Endothelial cell of umbilical vein (primary cell): ENCODE results near the gene SPEM2. TPM values are rescaled to one million over a fixed set of nuclear protein-coding genes. Genes with fewer than 3 reads are reported as not detected.

Experiments
- BruUV-seq: library from RNA; stranded (reverse); fragments of 400-500 nt; replicated peaks from 2 replicates; lab custom pipeline; 2021; lab: Mats Ljungman, UMichigan
- CTCF ChIA-PET: fragments of 300-600, 350-600 bp; sonication (Branson Sonifier 250); formaldehyde crosslinking; loops from one replicate; lab custom pipeline; 2021; ENCODE audit warnings: antibody characterized with exemption, inconsistent platforms; lab: Charles Lee
- POLR2A ChIA-PET: fragments of 300-600, 350-600 bp; sonication (Branson Sonifier 250); formaldehyde crosslinking; loops from one replicate; lab custom pipeline; 2021; ENCODE audit warnings: antibody characterized with exemption, inconsistent platforms; lab: Charles Lee
- DNase-seq: peaks from one replicate; pipeline ENCODE4 v3.0.0-alpha.2; 2011; ENCODE audit warnings: low read depth, low spot score
- FAIRE-seq: peaks from 2 replicates; lab custom pipeline; 2011; peaks lifted over from hg19 to GRCh38; lab: Jason Lieb, UNC
- H2AFZ ChIP-seq: 2 replicates; pipeline ENCODE4 v1.6.0; 2012; ENCODE audit warnings: low read depth, low read length, control low read depth, inconsistent platforms
- H3K27ac ChIP-seq: 2 replicates; pipeline ENCODE4 v1.5.1; 2011; ENCODE audit warnings: low read depth, mild to moderate bottlenecking, control low read depth, low read length, moderate library complexity; ENCODE audit not compliant: insufficient read depth
- H3K27me3 ChIP-seq, 2 experiments: 2 replicates each; pipeline versions ENCODE4 v1.6.0 to v1.6.1; 2011; ENCODE audit warnings: low read length in 2 of 2, mixed read lengths in 1 of 2; ENCODE audit not compliant: control insufficient read depth in 2 of 2, insufficient read depth in 2 of 2
- H3K36me3 ChIP-seq, 2 experiments: 2 replicates in 1 of 2; 3 replicates in 1 of 2; pipeline ENCODE4 v1.5.1; 2011; ENCODE audit warnings: low read length in 2 of 2, mild to moderate bottlenecking in 1 of 2, moderate library complexity in 1 of 2; ENCODE audit not compliant: control insufficient read depth in 2 of 2, insufficient read depth in 2 of 2; ENCODE audit errors: extremely low read depth in 1 of 2
- H3K4me1 ChIP-seq: 3 replicates; pipeline ENCODE4 v1.5.1; 2011; ENCODE audit warnings: mild to moderate bottlenecking, low read length; ENCODE audit not compliant: control insufficient read depth, insufficient read depth; ENCODE audit errors: extremely low read depth
- H3K4me2 ChIP-seq: 2 replicates; pipeline ENCODE4 v1.6.1; 2011; ENCODE audit warnings: low read length, control low read depth, mixed read lengths; ENCODE audit not compliant: insufficient read depth
- H3K4me3 ChIP-seq, 3 experiments: fragments of 200-600 bp in 1 of 3; sonication (generic), shearing (Covaris generic) in 1 of 3; replicated peaks in 1 of 3; 2 replicates each; pipeline ENCODE4 v1.5.1; 2011 to 2016; ENCODE audit warnings: control low read depth in 3 of 3, low read length in 3 of 3, mild to moderate bottlenecking in 2 of 3, inconsistent platforms in 1 of 3, low read depth in 1 of 3, moderate library complexity in 1 of 3; ENCODE audit not compliant: insufficient read depth in 1 of 3
- H3K79me2 ChIP-seq: 2 replicates; pipeline ENCODE4 v1.6.0; 2012; ENCODE audit warnings: low read length, inconsistent platforms; ENCODE audit not compliant: control insufficient read depth, insufficient read depth
- H3K9ac ChIP-seq: replicated peaks from 2 replicates; pipeline ENCODE3; 2011; ENCODE audit warnings: low read length, control low read depth; ENCODE audit not compliant: insufficient read depth; ENCODE audit errors: extremely low read depth
- H3K9me1 ChIP-seq: replicated peaks from 3 replicates; pipeline ENCODE4 v1.6.0; 2011; ENCODE audit warnings: mild to moderate bottlenecking, low read length; ENCODE audit not compliant: control insufficient read depth, insufficient read depth; ENCODE audit errors: extremely low read depth
- H3K9me3 ChIP-seq: replicated peaks from 2 replicates; pipeline ENCODE4 v1.5.1; 2012; ENCODE audit warnings: low read length, inconsistent platforms; ENCODE audit not compliant: control insufficient read depth, insufficient read depth
- H4K20me1 ChIP-seq: replicated peaks from 2 replicates; pipeline ENCODE3; 2011; ENCODE audit warnings: mild to moderate bottlenecking, low read length; ENCODE audit not compliant: control insufficient read depth, insufficient read depth; ENCODE audit errors: extremely low read depth
- CTCF ChIP-seq, 2 donors: IDR thresholded peaks; 1 replicate in 1 of 2; 2 replicates in 1 of 2; pipeline ENCODE4 v1.5.1; 2011; ENCODE audit warnings: low read length in 2 of 2, mild to moderate bottlenecking in 2 of 2, moderate library complexity in 2 of 2, control low read depth in 1 of 2, inconsistent platforms in 1 of 2, low read depth in 1 of 2; ENCODE audit not compliant: insufficient read depth in 1 of 2; ENCODE audit errors: extremely low read depth in 1 of 2
- EZH2 ChIP-seq: IDR thresholded peaks from 2 replicates; pipeline ENCODE4 v1.6.1; 2012; ENCODE audit warnings: borderline replicate concordance, low read depth, mild to moderate bottlenecking, moderate library complexity, low read length, inconsistent platforms; ENCODE audit not compliant: severe bottlenecking
- FOS ChIP-seq: IDR thresholded peaks from 2 replicates; pipeline ENCODE4 v1.6.1; 2011; ENCODE audit warnings: mild to moderate bottlenecking, low read length, moderate library complexity, borderline replicate concordance; ENCODE audit not compliant: insufficient read depth
- GATA2 ChIP-seq: IDR thresholded peaks from 2 replicates; pipeline ENCODE4 v1.7.0; 2011; ENCODE audit warnings: low read depth, mild to moderate bottlenecking, moderate library complexity, mixed read lengths, low read length; ENCODE audit not compliant: insufficient read length, insufficient read depth
- JUN ChIP-seq: IDR thresholded peaks from 2 replicates; pipeline ENCODE4 v1.6.1; 2011; ENCODE audit warnings: borderline replicate concordance, low read depth; ENCODE audit not compliant: insufficient read length, insufficient read depth
- MAX ChIP-seq: IDR thresholded peaks from 2 replicates; pipeline ENCODE4 v1.6.1; 2011; ENCODE audit not compliant: insufficient read depth, insufficient read length
- MYC ChIP-seq: IDR thresholded peaks from one replicate; pipeline ENCODE4 v1.6.1; 2011; ENCODE audit warnings: mild to moderate bottlenecking, low read depth, low read length
- POLR2A ChIP-seq: IDR thresholded peaks from 2 replicates; pipeline ENCODE4 v1.6.1; 2012; ENCODE audit warnings: low read depth, mild to moderate bottlenecking, control low read depth, low read length
- POLR2AphosphoS5 ChIP-seq: IDR thresholded peaks from 2 replicates; pipeline ENCODE4 v1.6.1; 2012; ENCODE audit warnings: low read depth, mild to moderate bottlenecking, control low read depth, low read length, moderate library complexity; ENCODE audit not compliant: insufficient read depth
- dilution Hi-C: fragments of 300-500 bp; cut with MboI; formaldehyde crosslinking; loops from one replicate; pipeline ENCODE4 v1.15.0; 2019; ENCODE audit warnings: low sequenced_read_pairs; ENCODE audit not compliant: extremely low pct_ligation_motif_present
- intact Hi-C: fragments of 100-400 bp; cut with micrococcal nuclease; formaldehyde crosslinking; loops from one replicate; pipeline ENCODE4 v1.10.0; 2022
- polyA plus RNA-seq, 4 experiments: library from polyadenylated mRNA; depleted of rRNA in 3 of 4; stranded (reverse) in 3 of 4; unstranded in 1 of 4; fragments of >200 nt; gene quantifications; 2 replicates each; pipeline versions ENCODE4 v1.2.1 to v1.2.3, GENCODE V29; 2011 to 2012; ENCODE audit warnings: missing spikeins in 1 of 4
- total RNA-seq: library from RNA; stranded (reverse); gene quantifications from 2 replicates; pipeline ENCODE4 v1.2.3, GENCODE V29; 2021

SPEM2 gene
- total and polyA plus RNA-seq, 2 donors (not counting 3 experiments of a cell fraction or from before 2014, with no cell fraction given): not detected

- no peak for TF ChIP-seq POLR2AphosphoS5
- TF ChIP-seq CTCF (IDR thresholded peaks at IDR 0.05; ENCODE audit: extremely low read depth in 1 of 2, insufficient read depth in 1 of 2, low read depth in 1 of 2, low read length in 2 of 2): no peak
- no peak for TF ChIP-seq FOS
- no peak for TF ChIP-seq MYC
- TF ChIP-seq MAX: no peak
- no peak for TF ChIP-seq POLR2A
- TF ChIP-seq JUN: no peak
- TF ChIP-seq GATA2: no peak
- no peak for TF ChIP-seq EZH2
- Histone ChIP-seq H3K4me1 (no peaks in the 10 kb centered on the region), H3K79me2 (peaks cover 11% of the 10 kb centered on the region), H4K20me1 (no peaks in the 10 kb centered on the region), H3K36me3 (peaks cover 0 to 16% of the 10 kb centered on the region in 2 experiments), H3K4me2 (no peak overlapping the region), H3K9ac (no peak overlapping the region), H3K9me1 (no peaks in the 10 kb centered on the region), H2AFZ (no peak overlapping the region), H3K27ac (no peak overlapping the region), H3K4me3 (no peak overlapping the region), H3K9me3 (no peaks in the 10 kb centered on the region), H3K27me3 (no peaks in the 10 kb centered on the region)
- BruUV-seq: no TSS peak
- FAIRE-seq (no peak), DNase-seq (no peak)
- intact Hi-C loops: no loop called here
- ChIA-PET POLR2A (interaction anchor here (0.6 to 1.2 kb wide), 3 partner anchors 14 to 176 kb away, joined by 3 to 4 read pairs (median 4); partner anchors contain the start of gene ZBTB4), CTCF (interaction anchor here (1.4 kb wide), 1 partner anchor 37 kb away, joined by 3 read pairs; no protein-coding TSS in a partner anchor)
- dilution Hi-C loops: no loop called here
Measured at GRCh38 chr17:7464081-7464480, 38.7 kb downstream of the SPEM2 start.
